Smooth muscle cell (in vitro differentiated cells): Measurements from ENCODE around the gene CATSPER3. TPM values are rescaled to one million over a fixed set of nuclear protein-coding genes. Genes with fewer than 3 reads are reported as not detected.

Experiments
- DNase-seq: peaks from one replicate; lab custom pipeline; 2025; ENCODE audit not compliant: unreplicated experiment; lab: John Stamatoyannopoulos, UW
- H2AFZ ChIP-seq: fragments of 200-600 bp; sonication (generic); 2 replicates; pipeline ENCODE4 v1.6.0; 2016; ENCODE audit warnings: antibody characterized with exemption, low read depth, mild to moderate bottlenecking
- H3F3A ChIP-seq: fragments of 200-600 bp; sonication (generic); 2 replicates; pipeline ENCODE4 v1.6.0; 2017; ENCODE audit warnings: antibody characterized with exemption, low read depth
- H3K27ac ChIP-seq: fragments of 200-600 bp; sonication (generic); 2 replicates; pipeline ENCODE4 v1.5.1; 2016; ENCODE audit warnings: low read depth, mild to moderate bottlenecking
- H3K27me3 ChIP-seq: fragments of 200-600 bp; sonication (generic); 2 replicates; pipeline ENCODE4 v1.6.1; 2016; ENCODE audit warnings: low read depth, mild to moderate bottlenecking
- H3K36me3 ChIP-seq: fragments of 200-600 bp; sonication (generic); 2 replicates; pipeline ENCODE4 v1.5.1; 2016; ENCODE audit warnings: low read depth
- H3K4me1 ChIP-seq: fragments of 200-600 bp; sonication (generic); 2 replicates; pipeline ENCODE4 v1.5.1; 2016; ENCODE audit warnings: low read depth
- H3K4me2 ChIP-seq: fragments of 200-600 bp; sonication (generic); 2 replicates; pipeline ENCODE4 v1.6.0; 2016; ENCODE audit warnings: mild to moderate bottlenecking
- H3K4me3 ChIP-seq: fragments of 200-600 bp; sonication (generic); 2 replicates; pipeline ENCODE4 v1.5.1; 2016; ENCODE audit warnings: mild to moderate bottlenecking
- H3K79me2 ChIP-seq: fragments of 200-600 bp; sonication (generic); 2 replicates; pipeline ENCODE4 v1.6.0; 2016; ENCODE audit warnings: low read depth, mild to moderate bottlenecking
- H3K9ac ChIP-seq: fragments of 200-600 bp; sonication (generic); 2 replicates; pipeline ENCODE4 v1.6.0; 2016; ENCODE audit warnings: low read depth
- H3K9me3 ChIP-seq: fragments of 200-600 bp; sonication (generic); replicated peaks from 2 replicates; pipeline ENCODE4 v1.5.1; 2016; ENCODE audit warnings: low read depth
- H4K20me1 ChIP-seq: fragments of 200-600 bp; sonication (generic); 2 replicates; pipeline ENCODE4 v1.6.0; 2016; ENCODE audit warnings: low read depth
- WGBS: methylation state at CpG from one replicate; pipeline ENCODE4 v1.1.7; 2016; ENCODE audit warnings: low lambda C conversion rate; 5-methylcytosine and 5-hydroxymethylcytosine counted together
- polyA plus RNA-seq: library from polyadenylated mRNA; unstranded; fragments of >200 nt; fragmentation: Nextera tagmentation; extraction: Ambion mirVana; gene quantifications from 2 replicates; pipeline ENCODE4 v1.2.1, GENCODE V29; 2016
- total RNA-seq: library from RNA; depleted of rRNA; stranded (reverse); fragments of >200 nt; gene quantifications from 2 replicates; pipeline ENCODE4 v1.2.3, GENCODE V29; 2014
- TF ChIP-seq, protein P1 (sequence below): fragments of 200-600 bp; sonication (generic); IDR thresholded peaks from 2 replicates; pipeline ENCODE4 v1.5.1; 2017; ENCODE audit warnings: borderline replicate concordance, mild to moderate bottlenecking, antibody characterized with exemption; ENCODE audit not compliant: insufficient read depth, poor library complexity, severe bottlenecking

Gene CATSPER3
- total and polyA plus RNA-seq, 2 experiments from 2014 or later = not detected

DNA sequence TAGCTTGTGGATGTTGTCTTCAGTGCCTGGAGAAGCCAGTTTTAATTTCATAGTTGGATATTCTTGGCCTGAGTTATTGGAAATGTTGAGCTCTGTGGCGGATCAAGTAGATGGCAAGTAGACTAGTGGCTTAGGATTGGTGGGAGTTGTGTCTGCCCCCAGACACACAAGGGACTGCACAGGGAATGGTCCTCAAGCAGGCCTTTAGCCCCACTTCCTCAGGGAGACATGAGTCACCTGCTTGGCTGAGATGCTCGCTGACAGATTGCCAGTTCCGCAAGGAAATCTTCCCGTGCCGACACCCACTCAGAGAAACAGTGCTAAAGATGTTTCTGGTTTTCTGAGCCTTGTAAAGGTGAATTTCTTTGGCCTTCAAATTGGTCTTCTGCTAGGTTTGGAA lies 18.8 kb upstream of the CATSPER3 start:
- Histone ChIP-seq H3K4me1 (no peaks in the 10 kb centered on the region), H3K9me3 (peaks cover 1% of the 10 kb centered on the region), H3K27ac (no peak overlapping the region), H3K36me3 (no peaks in the 10 kb centered on the region), H3K79me2 (no peaks in the 10 kb centered on the region), H3K27me3 (no peaks in the 10 kb centered on the region), H2AFZ (no peak overlapping the region), H4K20me1 (no peaks in the 10 kb centered on the region), H3K4me2 (no peak overlapping the region), H3K9ac (no peak overlapping the region), H3K4me3 (no peak overlapping the region), H3F3A (no peaks in the 10 kb centered on the region)
- TF ChIP-seq, protein P1, sequence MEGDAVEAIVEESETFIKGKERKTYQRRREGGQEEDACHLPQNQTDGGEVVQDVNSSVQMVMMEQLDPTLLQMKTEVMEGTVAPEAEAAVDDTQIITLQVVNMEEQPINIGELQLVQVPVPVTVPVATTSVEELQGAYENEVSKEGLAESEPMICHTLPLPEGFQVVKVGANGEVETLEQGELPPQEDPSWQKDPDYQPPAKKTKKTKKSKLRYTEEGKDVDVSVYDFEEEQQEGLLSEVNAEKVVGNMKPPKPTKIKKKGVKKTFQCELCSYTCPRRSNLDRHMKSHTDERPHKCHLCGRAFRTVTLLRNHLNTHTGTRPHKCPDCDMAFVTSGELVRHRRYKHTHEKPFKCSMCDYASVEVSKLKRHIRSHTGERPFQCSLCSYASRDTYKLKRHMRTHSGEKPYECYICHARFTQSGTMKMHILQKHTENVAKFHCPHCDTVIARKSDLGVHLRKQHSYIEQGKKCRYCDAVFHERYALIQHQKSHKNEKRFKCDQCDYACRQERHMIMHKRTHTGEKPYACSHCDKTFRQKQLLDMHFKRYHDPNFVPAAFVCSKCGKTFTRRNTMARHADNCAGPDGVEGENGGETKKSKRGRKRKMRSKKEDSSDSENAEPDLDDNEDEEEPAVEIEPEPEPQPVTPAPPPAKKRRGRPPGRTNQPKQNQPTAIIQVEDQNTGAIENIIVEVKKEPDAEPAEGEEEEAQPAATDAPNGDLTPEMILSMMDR = no peak
- DNase-seq = no peak
- WGBS = 60% methylated on average over 5 of the region's 5 CpGs

DNA sequence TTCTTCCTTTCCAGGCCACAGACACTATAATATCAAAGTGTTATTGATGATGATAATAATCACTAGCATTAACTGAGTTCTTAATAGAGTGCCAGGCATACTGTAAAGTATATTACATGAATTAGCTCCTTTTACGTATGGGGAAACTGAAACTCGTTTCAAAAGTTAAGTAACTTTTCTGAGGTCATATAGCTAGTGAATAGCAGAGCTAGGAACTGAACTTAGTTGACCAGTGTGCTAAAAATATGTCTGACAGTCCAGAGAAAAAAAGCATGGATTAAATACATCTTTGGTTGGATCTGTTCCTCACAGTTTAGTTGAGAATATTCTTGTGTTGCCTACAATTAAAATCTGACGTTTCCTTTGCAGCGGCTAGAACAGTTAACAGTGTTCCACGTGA lies 18.4 kb upstream of the CATSPER3 start:
- no peaks in the 10 kb centered on the region for H3K79me2 ChIP-seq
- H3K9me3 ChIP-seq = peaks cover 5% of the 10 kb centered on the region
- H3K4me1 ChIP-seq = no peaks in the 10 kb centered on the region
- H4K20me1 ChIP-seq = no peaks in the 10 kb centered on the region
- no peak overlapping the region for H3K4me3 ChIP-seq
- no peaks in the 10 kb centered on the region for H3F3A ChIP-seq
- H3K36me3 ChIP-seq = peaks cover 1% of the 10 kb centered on the region
- 87% methylated on average over 5 of the region's 5 CpGs for WGBS
- no peak overlapping the region for H3K4me2 ChIP-seq
- H3K9ac ChIP-seq = no peak overlapping the region
- no peaks in the 10 kb centered on the region for H3K27me3 ChIP-seq
- TF ChIP-seq, protein P1 = no peak
- DNase-seq = no peak
- no peak overlapping the region for H3K27ac ChIP-seq
- H2AFZ ChIP-seq = no peak overlapping the region

DNA sequence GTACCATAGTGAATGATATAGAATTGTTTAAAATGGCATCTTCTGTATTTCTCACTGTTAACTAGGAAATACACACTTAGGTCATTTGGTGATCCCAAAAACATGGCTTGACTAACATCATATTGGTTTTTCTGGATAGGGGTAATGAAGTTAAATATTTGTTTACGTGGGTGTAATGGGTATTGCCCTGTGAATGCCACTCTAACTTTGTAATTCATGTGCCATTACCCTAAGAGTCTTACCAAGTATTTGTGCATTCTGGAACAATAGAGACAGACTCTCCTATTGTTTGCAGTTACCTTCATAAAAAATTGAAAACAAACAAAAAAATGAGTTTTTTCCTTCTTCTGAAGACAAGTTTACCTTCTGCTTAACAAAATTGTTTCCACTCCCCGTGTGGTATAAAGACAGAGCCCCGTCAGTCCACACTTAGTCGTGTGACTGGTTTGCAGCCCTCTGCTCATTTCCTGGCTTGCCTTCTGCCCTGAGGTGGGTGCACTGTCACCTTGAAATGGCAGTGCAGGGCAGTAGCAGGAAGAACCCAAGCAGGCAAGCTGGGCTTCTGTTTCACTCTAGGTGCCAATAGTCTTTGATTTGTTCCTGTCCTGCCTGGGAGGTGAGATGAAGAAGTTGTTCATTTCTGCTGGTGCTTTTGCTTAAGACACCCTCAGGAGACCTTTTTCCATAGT lies 9.6 kb upstream of the CATSPER3 start:
- H3K36me3 ChIP-seq = peaks cover 4% of the 10 kb centered on the region
- no peak overlapping the region for H3K4me2 ChIP-seq
- H3K9ac ChIP-seq = no peak overlapping the region
- H3K9me3 ChIP-seq = peaks cover 11% of the 10 kb centered on the region
- H3K4me3 ChIP-seq = no peak overlapping the region
- H3K27ac ChIP-seq = no peak overlapping the region
- no peaks in the 10 kb centered on the region for H3K79me2 ChIP-seq
- DNase-seq = no peak
- TF ChIP-seq, protein P1 = no peak
- peaks cover 6% of the 10 kb centered on the region for H3K4me1 ChIP-seq
- WGBS = 66% methylated on average over 4 of the region's 4 CpGs
- no peak overlapping the region for H2AFZ ChIP-seq
- no peaks in the 10 kb centered on the region for H3K27me3 ChIP-seq
- no peaks in the 10 kb centered on the region for H3F3A ChIP-seq
- no peaks in the 10 kb centered on the region for H4K20me1 ChIP-seq

- 19% methylated on average over 3 of the region's 3 CpGs for whole genome bisulfite sequencing
- DNase-seq = no peak
- no peak overlapping the region for H3K4me3 ChIP-seq
- no peak overlapping the region for H2AFZ ChIP-seq
- no peak overlapping the region for H3K27ac ChIP-seq
- no peak overlapping the region for H3K9ac ChIP-seq
- peaks cover 6% of the 10 kb centered on the region for H3K4me1 ChIP-seq
- TF ChIP-seq, protein P1 = no peak
- H3K36me3 ChIP-seq = peaks cover 4% of the 10 kb centered on the region
- H3K4me2 ChIP-seq = no peak overlapping the region
- no peaks in the 10 kb centered on the region for H3K27me3 ChIP-seq
- H4K20me1 ChIP-seq = no peaks in the 10 kb centered on the region
- H3K79me2 ChIP-seq = no peaks in the 10 kb centered on the region
- H3K9me3 ChIP-seq = peaks cover 11% of the 10 kb centered on the region
- no peaks in the 10 kb centered on the region for H3F3A ChIP-seq
Measured at GRCh38 chr5:134958755-134959154, 9.0 kb upstream of the CATSPER3 start.
